ENCODE measurements around the gene FZD10. TPM values are rescaled to one million over a fixed set of nuclear protein-coding genes. Genes with fewer than 3 reads are reported as not detected.

Gene FZD10
- total RNA-seq, 1 experiment from 2014 or later, result not detected

DNA sequence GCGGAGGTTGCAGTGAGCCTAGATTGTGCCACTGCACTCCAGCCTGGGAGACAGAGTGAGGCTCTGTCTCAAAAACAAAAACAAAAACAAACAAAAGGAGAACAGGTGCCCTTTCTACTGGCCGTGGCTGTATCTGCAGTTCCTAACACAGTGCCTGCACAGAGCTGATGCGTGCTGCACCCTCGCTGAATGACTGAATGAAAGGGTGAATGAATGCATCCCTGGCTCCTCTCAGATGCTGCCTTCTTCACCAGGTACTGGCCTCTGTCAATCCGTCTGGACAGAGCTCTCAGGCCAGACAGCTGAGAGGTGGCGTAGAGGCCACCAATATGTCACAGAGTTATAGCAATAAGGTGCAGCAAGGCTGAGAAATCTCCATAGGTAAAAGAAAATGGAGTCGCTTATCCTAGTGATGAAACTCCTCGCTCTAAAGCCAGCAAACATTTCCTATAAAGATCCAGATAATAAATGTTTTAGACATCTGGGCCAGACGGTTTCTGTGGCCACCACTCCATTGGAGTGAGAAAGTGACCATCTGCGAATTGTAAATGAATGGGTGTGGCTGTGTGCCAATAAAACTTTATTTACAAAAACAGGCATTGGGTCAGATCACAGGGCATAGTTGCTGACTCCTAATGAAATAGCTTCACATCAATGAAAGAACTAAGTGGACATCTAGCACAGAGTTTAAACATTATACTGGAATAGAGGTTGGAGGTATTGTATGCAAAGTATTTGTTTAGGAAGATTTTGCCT, 15.9 kb upstream of the FZD10 start:
- TF ChIP-seq SIN3A (IDR thresholded peaks at IDR 0.05; ENCODE audit: borderline replicate concordance, insufficient read depth, low read depth, low read length) (no peak), POLR2AphosphoS5 (IDR thresholded peaks at IDR 0.05; ENCODE audit: low read depth, low read length) (no peak), TCF7L2 (IDR thresholded peaks at IDR 0.05; ENCODE audit: low read depth, low read length) (no peak), REST (IDR thresholded peaks at IDR 0.05; ENCODE audit: insufficient read depth in 1 of 2, low read depth in 2 of 2, low read length in 1 of 2) (no peak)
- TF ChIP-seq, protein P1, sequence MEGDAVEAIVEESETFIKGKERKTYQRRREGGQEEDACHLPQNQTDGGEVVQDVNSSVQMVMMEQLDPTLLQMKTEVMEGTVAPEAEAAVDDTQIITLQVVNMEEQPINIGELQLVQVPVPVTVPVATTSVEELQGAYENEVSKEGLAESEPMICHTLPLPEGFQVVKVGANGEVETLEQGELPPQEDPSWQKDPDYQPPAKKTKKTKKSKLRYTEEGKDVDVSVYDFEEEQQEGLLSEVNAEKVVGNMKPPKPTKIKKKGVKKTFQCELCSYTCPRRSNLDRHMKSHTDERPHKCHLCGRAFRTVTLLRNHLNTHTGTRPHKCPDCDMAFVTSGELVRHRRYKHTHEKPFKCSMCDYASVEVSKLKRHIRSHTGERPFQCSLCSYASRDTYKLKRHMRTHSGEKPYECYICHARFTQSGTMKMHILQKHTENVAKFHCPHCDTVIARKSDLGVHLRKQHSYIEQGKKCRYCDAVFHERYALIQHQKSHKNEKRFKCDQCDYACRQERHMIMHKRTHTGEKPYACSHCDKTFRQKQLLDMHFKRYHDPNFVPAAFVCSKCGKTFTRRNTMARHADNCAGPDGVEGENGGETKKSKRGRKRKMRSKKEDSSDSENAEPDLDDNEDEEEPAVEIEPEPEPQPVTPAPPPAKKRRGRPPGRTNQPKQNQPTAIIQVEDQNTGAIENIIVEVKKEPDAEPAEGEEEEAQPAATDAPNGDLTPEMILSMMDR (IDR thresholded peaks at IDR 0.05), result no peak
- H3K9me3 ChIP-seq (ENCODE audit: control insufficient read depth, insufficient read depth, low read depth, low read length), result no peaks in the 10 kb centered on the region
- H3K4me3 ChIP-seq (ENCODE audit: low read depth in 2 of 2, low read length in 2 of 2), result no peak overlapping the region
- DNase-seq (ENCODE audit: low read depth, low spot score) (no peak), ATAC-seq (no peak)
- no peaks in the 10 kb centered on the region for H3K4me1 ChIP-seq (ENCODE audit: control insufficient read depth, insufficient read depth, low read length)
- H3K27me3 ChIP-seq (ENCODE audit: control insufficient read depth, insufficient read depth, low read length), result no peaks in the 10 kb centered on the region
- intact Hi-C loops (cut with micrococcal nuclease; ENCODE audit: unreplicated experiment), result no loop called here
- in situ Hi-C loops (cut with HindIII; ENCODE audit: low pct_unique_long_range_greater_than_20kb, low sequenced_read_pairs), result no loop called here
- ChIA-PET CTCF (no interaction called here), POLR2A (no interaction called here)
- no peaks in the 10 kb centered on the region for H3K36me3 ChIP-seq (ENCODE audit: control insufficient read depth, insufficient read depth, low read length)
- H3K27ac ChIP-seq (ENCODE audit: low read length), result no peak overlapping the region
- BruUV-seq (replicated peaks), result no TSS peak

- Histone ChIP-seq H3K4me1 (ENCODE audit: control insufficient read depth, insufficient read depth, low read length) (no peaks in the 10 kb centered on the region), H3K27ac (ENCODE audit: low read length) (no peak overlapping the region), H3K4me3 (ENCODE audit: low read depth in 2 of 2, low read length in 2 of 2) (no peak overlapping the region), H3K9me3 (ENCODE audit: control insufficient read depth, insufficient read depth, low read depth, low read length) (no peaks in the 10 kb centered on the region), H3K27me3 (ENCODE audit: control insufficient read depth, insufficient read depth, low read length) (no peaks in the 10 kb centered on the region), H3K36me3 (ENCODE audit: control insufficient read depth, insufficient read depth, low read length) (no peaks in the 10 kb centered on the region)
- BruUV-seq (replicated peaks), result no TSS peak
- CTCF ChIA-PET, result no interaction called here
- ATAC-seq, result no peak
- POLR2A ChIA-PET, result no interaction called here
- DNase-seq (ENCODE audit: low read depth, low spot score), result no peak
- intact Hi-C loops (cut with micrococcal nuclease; ENCODE audit: unreplicated experiment) (no loop called here), in situ Hi-C loops (cut with HindIII; ENCODE audit: low pct_unique_long_range_greater_than_20kb, low sequenced_read_pairs) (no loop called here)
- TF ChIP-seq, protein P1 (IDR thresholded peaks at IDR 0.05), result no peak
- TF ChIP-seq POLR2AphosphoS5 (IDR thresholded peaks at IDR 0.05; ENCODE audit: low read depth, low read length) (no peak), REST (IDR thresholded peaks at IDR 0.05; ENCODE audit: insufficient read depth in 1 of 2, low read depth in 2 of 2, low read length in 1 of 2) (no peak), TCF7L2 (IDR thresholded peaks at IDR 0.05; ENCODE audit: low read depth, low read length) (no peak), SIN3A (IDR thresholded peaks at IDR 0.05; ENCODE audit: borderline replicate concordance, insufficient read depth, low read depth, low read length) (no peak)
These were observed 14.2 kb upstream of the FZD10 start for GRCh38 chr12:130147875-130148596.
